Trophoblast cell (in vitro differentiated cells and primary cell): ENCODE measurements around the gene ASIC4.

Experiments used
- DNase-seq, 2 donors: peaks; one replicate each; pipeline ENCODE4 v3.0.0-alpha.2; 2016
- H2AFZ ChIP-seq: 2 replicates; pipeline ENCODE4 v1.6.1; 2013; ENCODE audit warnings: low read length, moderate library complexity, mild to moderate bottlenecking; ENCODE audit not compliant: insufficient read depth, poor library complexity
- H2AK5ac ChIP-seq: 2 replicates; pipeline ENCODE4 v1.6.1; 2013; ENCODE audit warnings: mild to moderate bottlenecking, low read length
- H2BK120ac ChIP-seq: 2 replicates; pipeline ENCODE4 v1.6.1; 2013; ENCODE audit warnings: low read length, mild to moderate bottlenecking, moderate library complexity; ENCODE audit not compliant: insufficient read depth, poor library complexity
- H2BK12ac ChIP-seq: 2 replicates; pipeline ENCODE4 v1.6.1; 2013; ENCODE audit warnings: mild to moderate bottlenecking, low read length, moderate library complexity
- H2BK5ac ChIP-seq: 2 replicates; pipeline ENCODE4 v1.6.1; 2013; ENCODE audit warnings: low read length, low read depth, moderate library complexity, mild to moderate bottlenecking; ENCODE audit not compliant: poor library complexity
- H3K14ac ChIP-seq: 2 replicates; pipeline ENCODE4 v1.6.1; 2013; ENCODE audit warnings: mild to moderate bottlenecking, low read length
- H3K18ac ChIP-seq: 2 replicates; pipeline ENCODE4 v1.6.1; 2013; ENCODE audit warnings: mild to moderate bottlenecking, low read length
- H3K23ac ChIP-seq: 2 replicates; pipeline ENCODE4 v1.6.1; 2013; ENCODE audit warnings: low read length
- H3K27ac ChIP-seq: 2 replicates; pipeline ENCODE4 v1.5.1; 2013; ENCODE audit warnings: low read depth, mild to moderate bottlenecking, inconsistent platforms, low read length, moderate library complexity
- H3K27me3 ChIP-seq: 2 replicates; pipeline ENCODE4 v1.6.1; 2013; ENCODE audit warnings: inconsistent platforms, mild to moderate bottlenecking, low read length, moderate library complexity; ENCODE audit not compliant: insufficient read depth
- H3K36me3 ChIP-seq, 2 experiments: 1 replicate in 1 of 2; 2 replicates in 1 of 2; pipeline ENCODE4 v1.6.1; 2013; ENCODE audit warnings: low read length in 2 of 2, mild to moderate bottlenecking in 2 of 2, moderate library complexity in 1 of 2; ENCODE audit not compliant: insufficient read depth in 2 of 2, control insufficient read depth in 1 of 2
- H3K4ac ChIP-seq: 2 replicates; pipeline ENCODE4 v1.6.1; 2013; ENCODE audit warnings: low read depth, mild to moderate bottlenecking, low read length, moderate library complexity
- H3K4me1 ChIP-seq, 2 experiments: 1 replicate in 1 of 2; 2 replicates in 1 of 2; pipeline ENCODE4 v1.6.1; 2013; ENCODE audit warnings: low read length in 2 of 2, mild to moderate bottlenecking in 2 of 2, moderate library complexity in 1 of 2; ENCODE audit not compliant: insufficient read depth in 2 of 2, control insufficient read depth in 1 of 2
- H3K4me2 ChIP-seq: 2 replicates; pipeline ENCODE4 v1.6.1; 2013; ENCODE audit warnings: inconsistent platforms, mild to moderate bottlenecking, low read length, moderate library complexity
- H3K4me3 ChIP-seq: 2 replicates; pipeline ENCODE4 v1.5.1; 2013; ENCODE audit warnings: mild to moderate bottlenecking, low read depth, low read length, inconsistent platforms
- H3K79me1 ChIP-seq: one replicate; pipeline ENCODE4 v1.6.1; 2013; ENCODE audit warnings: low read length
- H3K79me2 ChIP-seq: 2 replicates; pipeline ENCODE4 v1.6.1; 2013; ENCODE audit warnings: low read length, mild to moderate bottlenecking; ENCODE audit not compliant: control insufficient read depth, insufficient read depth, poor library complexity
- H3K9ac ChIP-seq: 2 replicates; pipeline ENCODE4 v1.6.1; 2013; ENCODE audit warnings: mild to moderate bottlenecking, low read length
- H3K9me3 ChIP-seq: 2 replicates; pipeline ENCODE4 v1.6.1; 2013; ENCODE audit warnings: low read depth, mild to moderate bottlenecking, control low read depth, inconsistent platforms, low read length; ENCODE audit not compliant: insufficient read depth
- H4K12ac ChIP-seq: 2 replicates; pipeline ENCODE4 v1.6.1; 2013; ENCODE audit warnings: low read depth, mild to moderate bottlenecking, low read length, moderate library complexity
- H4K8ac ChIP-seq: 2 replicates; pipeline ENCODE4 v1.6.1; 2013; ENCODE audit warnings: low read depth, mild to moderate bottlenecking, low read length, moderate library complexity
- H4K91ac ChIP-seq: one replicate; pipeline ENCODE4 v1.6.1; 2013; ENCODE audit warnings: low read depth, mild to moderate bottlenecking, low read length, moderate library complexity
- WGBS: extraction: QIAGEN DNeasy Blood & Tissue Kit; methylation state at CpG from one replicate; pipeline ENCODE4 v1.1.7; 2013; ENCODE audit warnings: missing lambda C conversion rate; ENCODE audit not compliant: insufficient read length, insufficient coverage; ENCODE audit errors: extremely low coverage; 5-methylcytosine and 5-hydroxymethylcytosine counted together

Gene ASIC4

GRCh38 chr2:219472629-219473187 is 41.6 kb upstream of the ASIC4 start:
- no peak overlapping the region for H4K12ac ChIP-seq
- peaks cover 7 to 8% of the 10 kb centered on the region in 2 experiments for H3K4me1 ChIP-seq
- H3K4me3 ChIP-seq = no peak overlapping the region
- no peak overlapping the region for H3K23ac ChIP-seq
- H4K8ac ChIP-seq = no peak overlapping the region
- no peak overlapping the region for H3K14ac ChIP-seq
- H3K79me1 ChIP-seq = no peaks in the 10 kb centered on the region
- H2AK5ac ChIP-seq = no peak overlapping the region
- no peak overlapping the region for H4K91ac ChIP-seq
- H3K18ac ChIP-seq = no peak overlapping the region
- H3K9ac ChIP-seq = no peak overlapping the region
- H3K9me3 ChIP-seq = no peaks in the 10 kb centered on the region
- no peak overlapping the region for H2BK12ac ChIP-seq
- no peaks in the 10 kb centered on the region for H3K36me3 ChIP-seq
- no peak for DNase-seq
- H2BK120ac ChIP-seq = no peak overlapping the region
- H3K27me3 ChIP-seq = no peaks in the 10 kb centered on the region
- H3K27ac ChIP-seq = no peak overlapping the region
- no peak overlapping the region for H2AFZ ChIP-seq
- no peaks in the 10 kb centered on the region for H3K79me2 ChIP-seq
- no peak overlapping the region for H3K4me2 ChIP-seq
- H2BK5ac ChIP-seq = no peak overlapping the region
- H3K4ac ChIP-seq = no peak overlapping the region
- no CpG with 5 or more reads among the region's 12 CpGs for whole genome bisulfite sequencing

GRCh38 chr2:219473511-219473910 is 40.8 kb upstream of the ASIC4 start:
- no peak for DNase-seq
- no peaks in the 10 kb centered on the region for H3K36me3 ChIP-seq
- no peak overlapping the region for H2AFZ ChIP-seq
- no peaks in the 10 kb centered on the region for H3K27me3 ChIP-seq
- H3K14ac ChIP-seq = no peak overlapping the region
- no peak overlapping the region for H2AK5ac ChIP-seq
- H2BK5ac ChIP-seq = no peak overlapping the region
- no peak overlapping the region for H3K4me3 ChIP-seq
- no peaks in the 10 kb centered on the region for H3K79me1 ChIP-seq
- H3K4me1 ChIP-seq = peaks cover 7 to 8% of the 10 kb centered on the region in 2 experiments
- no peak overlapping the region for H3K18ac ChIP-seq
- no peak overlapping the region for H3K4ac ChIP-seq
- no peak overlapping the region for H3K27ac ChIP-seq
- no peak overlapping the region for H4K91ac ChIP-seq
- H3K79me2 ChIP-seq = no peaks in the 10 kb centered on the region
- no peak overlapping the region for H4K12ac ChIP-seq
- no peak overlapping the region for H3K9ac ChIP-seq
- no peak overlapping the region for H2BK120ac ChIP-seq
- H4K8ac ChIP-seq = no peak overlapping the region
- no CpG with 5 or more reads among the region's 18 CpGs for WGBS
- no peak overlapping the region for H2BK12ac ChIP-seq
- H3K23ac ChIP-seq = no peak overlapping the region
- H3K4me2 ChIP-seq = no peak overlapping the region
- no peaks in the 10 kb centered on the region for H3K9me3 ChIP-seq

GRCh38 chr2:219474285-219475060 is 39.8 kb upstream of the ASIC4 start:
- Histone ChIP-seq H4K91ac (no peak overlapping the region), H3K23ac (no peak overlapping the region), H3K79me1 (no peaks in the 10 kb centered on the region), H3K14ac (no peak overlapping the region), H3K18ac (no peak overlapping the region), H2BK5ac (no peak overlapping the region), H3K9me3 (no peaks in the 10 kb centered on the region), H2BK120ac (no peak overlapping the region), H3K36me3 (no peaks in the 10 kb centered on the region), H3K4me1 (peaks cover 3% of the 10 kb centered on the region in 2 experiments), H3K4me3 (no peak overlapping the region), H2AFZ (no peak overlapping the region), H2BK12ac (no peak overlapping the region), H3K27me3 (no peaks in the 10 kb centered on the region), H3K4ac (no peak overlapping the region), H4K8ac (no peak overlapping the region), H3K27ac (no peak overlapping the region), H3K9ac (no peak overlapping the region), H3K4me2 (no peak overlapping the region), H2AK5ac (no peak overlapping the region), H4K12ac (no peak overlapping the region), H3K79me2 (no peaks in the 10 kb centered on the region)
- WGBS = no CpG with 5 or more reads among the region's 11 CpGs
- DNase-seq = peak; percentile 55 to 60

GRCh38 chr2:219475278-219475677 is 39.0 kb upstream of the ASIC4 start:
- Histone ChIP-seq H3K4me2 (no peak overlapping the region), H3K23ac (no peak overlapping the region), H3K79me2 (no peaks in the 10 kb centered on the region), H3K27ac (no peak overlapping the region), H3K9me3 (no peaks in the 10 kb centered on the region), H3K36me3 (no peaks in the 10 kb centered on the region), H3K14ac (no peak overlapping the region), H4K91ac (no peak overlapping the region), H3K4ac (no peak overlapping the region), H2BK12ac (no peak overlapping the region), H3K4me1 (peaks cover 3% of the 10 kb centered on the region in 2 experiments), H4K12ac (no peak overlapping the region), H3K18ac (no peak overlapping the region), H4K8ac (no peak overlapping the region), H2BK120ac (no peak overlapping the region), H2BK5ac (no peak overlapping the region), H2AFZ (no peak overlapping the region), H3K4me3 (no peak overlapping the region), H3K9ac (no peak overlapping the region), H2AK5ac (no peak overlapping the region), H3K27me3 (no peaks in the 10 kb centered on the region), H3K79me1 (no peaks in the 10 kb centered on the region)
- DNase-seq = no peak
- WGBS = no CpG with 5 or more reads among the region's 6 CpGs
